ENCODE measurements around the gene CELF1.

The CELF1 gene

GRCh38 chr11:47495011-47495855 is 57.7 kb downstream of the CELF1 start:
- H3K27ac ChIP-seq, result peak overlapping the region; percentile 58

DNA sequence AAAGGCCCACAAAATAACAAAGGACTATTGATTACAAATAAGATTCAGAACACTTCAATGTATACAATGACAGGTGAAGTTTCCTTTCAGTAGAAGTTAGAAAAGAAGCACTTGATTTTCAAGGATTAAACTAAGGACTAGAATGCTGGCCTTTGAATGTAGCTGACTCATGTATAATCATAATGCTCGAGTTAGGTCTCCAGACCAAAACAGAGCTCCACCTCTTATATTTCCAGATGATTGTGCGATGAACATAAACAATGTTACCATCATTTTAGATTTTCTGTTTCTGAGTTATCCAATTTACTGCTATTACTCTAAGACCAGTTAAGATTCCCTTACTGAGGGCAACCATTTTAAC is 63.6 kb downstream of the CELF1 start:
- DNase-seq (ENCODE audit: low read depth, low spot score), result no peak
- H3K27ac ChIP-seq, result no peak overlapping the region

More at GRCh38 chr11:47495011-47495855, 57.7 kb downstream of the CELF1 start:
- no peak for DNase-seq (ENCODE audit: low read depth, low spot score)

GRCh38 chr11:47488674-47489394 is 64.1 kb downstream of the CELF1 start:
- no peak overlapping the region for H3K27ac ChIP-seq
- no peak for DNase-seq (ENCODE audit: low read depth, low spot score)

DNA sequence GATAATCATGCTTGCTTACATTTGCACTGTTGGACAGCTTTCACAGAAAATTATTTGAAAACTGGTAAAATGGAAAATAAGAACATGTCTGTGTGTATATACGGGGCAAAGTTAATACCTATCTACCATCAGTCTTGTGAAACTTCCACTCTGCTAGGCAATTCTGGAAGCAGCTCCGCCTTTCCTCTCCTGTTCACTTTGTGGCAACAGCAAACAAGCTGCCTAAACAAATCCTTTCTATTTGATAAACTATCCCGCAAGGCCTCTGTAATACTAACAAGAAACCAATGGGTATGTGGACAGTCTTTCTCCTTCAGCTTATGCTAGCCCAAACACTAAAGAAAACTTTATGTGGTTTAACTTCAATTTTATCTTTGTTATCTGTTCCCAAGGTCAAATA is 64.8 kb downstream of the CELF1 start:
- DNase-seq (ENCODE audit: low read depth, low spot score), result no peak
- no peak overlapping the region for H3K27ac ChIP-seq

DNA sequence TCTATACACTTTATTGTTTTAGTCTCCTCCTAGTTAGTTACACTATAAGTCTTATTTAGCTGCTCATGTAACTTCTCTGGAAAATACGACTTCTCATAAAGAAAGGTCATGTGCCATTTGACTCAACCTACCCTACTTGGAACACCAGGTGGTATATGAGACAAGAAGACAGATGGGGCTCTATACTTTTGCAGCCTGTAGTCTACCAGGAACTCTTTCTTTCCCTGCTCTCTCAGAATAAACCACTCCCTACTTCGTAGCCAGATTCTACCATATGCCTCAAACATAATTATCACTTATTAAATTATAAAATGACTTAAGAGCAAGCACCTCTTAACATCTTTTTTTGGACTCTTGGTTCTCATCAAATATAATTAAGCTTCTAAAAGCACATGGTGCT is 65.5 kb downstream of the CELF1 start:
- no peak overlapping the region for H3K27ac ChIP-seq
- DNase-seq (ENCODE audit: low read depth, low spot score), result no peak

DNA sequence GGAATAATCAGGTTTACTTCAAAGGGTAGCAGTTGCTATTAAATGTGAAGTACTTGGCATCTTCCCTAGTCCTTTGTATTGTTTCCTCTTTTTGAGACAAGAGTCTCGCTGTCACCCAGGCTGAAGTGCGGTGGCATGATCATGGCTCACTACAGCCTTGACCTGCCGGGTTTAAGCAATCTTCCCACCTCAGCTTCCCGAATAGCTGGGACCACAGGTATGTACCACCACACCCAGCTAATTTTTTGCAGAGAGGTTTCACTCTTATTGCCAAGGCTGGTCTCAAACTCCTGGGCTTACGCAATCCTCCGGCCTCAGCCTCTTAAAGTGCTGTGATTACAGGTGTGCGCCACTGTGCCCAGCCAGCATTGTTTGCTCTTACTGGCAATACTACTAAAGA is 67.8 kb downstream of the CELF1 start:
- no peak overlapping the region for H3K27ac ChIP-seq
- DNase-seq (ENCODE audit: low read depth, low spot score), result no peak

DNA sequence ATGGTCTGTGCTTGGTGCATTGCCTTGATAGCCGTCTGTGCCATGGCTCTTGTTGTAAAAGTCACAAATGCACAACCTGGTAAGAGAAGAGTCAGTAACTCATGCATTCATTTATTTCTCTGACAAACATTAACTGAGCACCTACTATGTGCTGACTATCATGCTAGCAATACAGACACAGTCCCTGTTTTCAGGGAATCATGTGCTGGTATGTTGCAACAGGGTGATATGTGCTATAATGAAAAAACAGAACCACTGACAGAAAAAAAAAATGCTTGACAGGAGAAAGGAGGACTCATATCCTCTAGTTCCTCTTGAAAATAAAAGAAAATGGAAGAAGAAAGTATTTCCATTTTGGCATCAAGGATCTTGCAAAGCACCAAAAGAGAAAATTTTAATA is 69.5 kb downstream of the CELF1 start:
- DNase-seq (ENCODE audit: low read depth, low spot score), result no peak
- H3K27ac ChIP-seq, result no peak overlapping the region

DNA sequence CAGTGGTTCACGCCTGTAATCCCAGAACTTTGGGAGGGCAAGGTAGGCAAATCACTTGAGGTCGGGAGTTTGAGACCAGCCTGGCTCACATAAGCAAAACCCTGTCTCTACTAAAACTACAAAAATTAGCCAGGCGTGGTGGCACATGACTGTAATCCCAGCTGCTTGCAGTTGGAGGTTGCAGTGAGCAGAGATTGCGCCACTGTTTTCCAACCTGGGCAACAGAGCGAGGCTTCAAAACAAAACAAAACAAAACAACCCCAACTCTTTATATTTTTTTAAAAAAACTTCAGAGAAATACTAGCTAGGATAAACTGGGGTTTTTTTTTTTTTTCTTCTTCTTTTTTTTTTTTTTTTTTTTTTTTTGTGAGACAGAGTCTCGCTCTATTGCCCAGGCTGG is 72.2 kb downstream of the CELF1 start:
- H3K27ac ChIP-seq, result no peak overlapping the region

DNA sequence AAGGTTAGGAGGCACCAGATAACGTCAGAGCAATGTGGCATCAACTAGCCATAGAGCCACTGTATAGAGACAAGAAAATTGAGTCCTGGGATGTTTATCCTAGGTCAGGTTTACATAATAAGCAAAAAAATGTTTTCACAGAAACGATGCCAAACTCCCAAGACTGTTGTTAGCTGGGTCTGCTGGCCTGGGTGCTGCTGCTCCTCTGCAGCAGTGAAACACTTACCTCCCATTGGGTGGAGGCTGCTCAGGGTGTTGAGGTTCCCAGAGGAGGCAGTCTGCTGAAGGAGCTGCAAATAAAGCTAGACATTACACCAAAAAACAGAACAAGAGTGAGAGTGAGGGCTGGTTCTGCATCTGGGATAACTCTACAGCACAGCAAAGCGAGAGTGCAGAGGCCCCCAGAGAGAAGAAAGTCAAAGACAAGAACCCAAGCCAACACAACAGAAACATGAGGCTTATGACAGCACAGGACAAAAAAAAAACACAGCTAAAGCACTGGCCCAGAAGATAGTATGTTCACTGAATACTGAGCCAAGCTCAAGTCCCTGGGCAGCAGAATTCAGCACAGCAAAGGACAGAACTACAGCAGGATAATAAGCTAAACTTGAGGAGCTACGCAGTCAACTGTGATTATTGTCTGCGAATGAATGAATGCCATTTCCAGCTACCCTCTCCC is 74.1 kb downstream of the CELF1 start:
- peak overlapping the region; percentile 81 for H3K27ac ChIP-seq
- DNase-seq (ENCODE audit: low read depth, low spot score), result no peak

More for the DNA sequence above, 72.2 kb downstream of the CELF1 start:
- no peak for DNase-seq (ENCODE audit: low read depth, low spot score)

DNA sequence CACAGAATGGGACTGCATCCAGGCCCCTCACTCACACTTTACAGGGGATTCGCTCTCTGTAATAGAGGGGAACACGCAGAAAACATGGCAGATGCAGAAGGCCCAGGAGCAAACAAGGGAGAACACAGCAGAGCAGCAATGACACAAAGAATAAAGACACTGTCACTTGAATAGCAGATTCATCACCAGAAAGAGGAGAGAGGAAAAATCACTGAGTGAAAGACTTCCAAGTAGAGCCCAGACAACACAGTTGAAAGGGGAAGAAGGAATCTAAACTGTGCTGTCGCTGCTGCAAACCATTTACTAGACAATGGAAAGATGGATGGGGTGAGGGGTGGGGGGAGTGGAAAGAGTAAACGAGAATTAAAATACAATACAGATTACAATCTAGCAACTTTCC is 75.2 kb downstream of the CELF1 start:
- peak overlapping the region; percentile 81 for H3K27ac ChIP-seq
- no peak for DNase-seq (ENCODE audit: low read depth, low spot score)

DNA sequence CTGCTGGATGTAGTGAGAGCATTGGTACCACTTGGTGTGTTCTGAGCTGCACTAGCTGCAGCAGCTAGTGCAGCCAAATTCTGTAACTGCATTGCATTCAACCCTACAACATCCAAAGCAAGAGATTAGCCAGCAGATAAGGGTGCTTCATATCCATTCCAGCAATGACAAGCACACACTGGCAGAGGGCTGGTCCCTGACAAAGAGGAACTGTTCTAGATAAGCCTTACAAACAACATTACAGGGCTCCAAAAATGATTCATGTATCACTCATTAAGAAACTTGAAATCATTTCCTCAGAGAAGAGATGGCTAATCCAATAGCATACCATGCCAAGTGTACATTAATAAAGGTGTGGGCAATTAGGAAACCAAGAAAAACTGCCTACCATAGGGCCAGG is 75.6 kb downstream of the CELF1 start:
- H3K27ac ChIP-seq, result peak overlapping the region; percentile 81
- DNase-seq (ENCODE audit: low read depth, low spot score), result peak; percentile 78

DNA sequence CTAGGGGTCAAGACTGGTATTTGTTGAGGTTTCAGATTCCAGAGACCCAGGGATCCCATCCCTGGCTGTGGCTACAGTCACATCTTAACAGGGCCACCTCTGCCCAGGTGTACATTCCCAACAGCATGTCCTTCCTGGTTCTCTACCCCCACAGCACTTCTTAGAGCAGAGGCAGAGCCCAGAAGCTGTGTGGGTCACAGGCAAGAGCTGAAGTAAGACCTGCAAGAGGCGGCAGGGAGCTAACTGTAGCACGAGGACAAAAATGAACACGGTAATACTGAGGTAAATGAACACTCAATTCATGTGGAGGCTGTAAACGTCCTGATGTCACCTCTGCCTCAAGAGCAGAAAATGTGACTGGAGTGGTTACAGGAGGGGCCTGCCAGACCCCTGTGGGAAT is 82.3 kb downstream of the CELF1 start:
- no peak for DNase-seq (ENCODE audit: low read depth, low spot score)
- H3K27ac ChIP-seq, result no peak overlapping the region

- H3K27ac ChIP-seq, result no peak overlapping the region
- DNase-seq (ENCODE audit: low read depth, low spot score), result no peak
These were observed 83.4 kb downstream of the CELF1 start for GRCh38 chr11:47469361-47470179.

GRCh38 chr11:47468598-47469214 is 84.2 kb downstream of the CELF1 start:
- H3K27ac ChIP-seq, result no peak overlapping the region
- no peak for DNase-seq (ENCODE audit: low read depth, low spot score)

- no peak for DNase-seq (ENCODE audit: low read depth, low spot score)
- no peak overlapping the region for H3K27ac ChIP-seq
These were observed 85.6 kb downstream of the CELF1 start for GRCh38 chr11:47467357-47467756.

- no peak for DNase-seq (ENCODE audit: low read depth, low spot score)
These were observed 86.2 kb downstream of the CELF1 start for GRCh38 chr11:47466701-47467250.

DNA sequence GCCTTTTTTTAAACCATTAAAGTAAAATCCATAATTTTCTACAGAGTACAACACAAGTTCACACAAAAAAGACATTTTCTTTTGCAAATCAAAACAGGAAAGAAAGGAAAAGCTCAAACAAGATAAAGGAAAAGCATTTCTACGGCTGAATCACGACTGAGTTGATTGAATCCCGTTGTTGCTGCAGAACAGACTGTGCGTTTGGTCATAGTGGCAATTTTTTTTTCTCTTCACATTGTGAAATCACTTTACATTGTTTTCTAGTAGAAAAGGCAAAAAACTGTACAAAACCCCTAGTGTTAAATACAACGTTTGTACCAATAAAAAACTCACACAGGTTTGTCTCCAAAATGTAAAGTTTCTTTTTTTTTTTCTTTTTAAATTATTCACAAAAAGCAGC is 86.7 kb downstream of the CELF1 start:
- no peak for DNase-seq (ENCODE audit: low read depth, low spot score)

More at GRCh38 chr11:47466701-47467250, 86.2 kb downstream of the CELF1 start:
- H3K27ac ChIP-seq, result no peak overlapping the region

DNA sequence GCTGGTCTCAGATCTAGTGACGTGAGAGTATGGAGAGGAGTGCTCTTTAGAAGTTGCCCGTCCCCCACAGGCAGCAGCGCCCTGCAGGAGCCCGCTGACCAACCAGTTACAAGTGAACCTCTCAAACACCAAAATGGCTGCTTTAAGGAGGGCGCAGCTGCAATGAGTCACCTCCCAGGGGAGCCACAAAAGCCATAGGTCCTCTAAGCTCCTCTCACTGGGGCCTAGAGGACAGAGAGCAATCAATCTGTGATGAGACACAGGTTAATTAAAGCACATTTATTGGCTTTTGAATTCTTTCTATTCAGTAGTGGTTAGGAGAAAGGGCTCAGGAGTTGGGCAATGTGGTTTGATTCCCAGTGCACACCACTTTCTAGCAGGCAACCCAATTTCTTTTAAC is 88.4 kb downstream of the CELF1 start:
- DNase-seq (ENCODE audit: low read depth, low spot score), result no peak
- H3K27ac ChIP-seq, result no peak overlapping the region

More for the DNA sequence above, 86.7 kb downstream of the CELF1 start:
- no peak overlapping the region for H3K27ac ChIP-seq

DNA sequence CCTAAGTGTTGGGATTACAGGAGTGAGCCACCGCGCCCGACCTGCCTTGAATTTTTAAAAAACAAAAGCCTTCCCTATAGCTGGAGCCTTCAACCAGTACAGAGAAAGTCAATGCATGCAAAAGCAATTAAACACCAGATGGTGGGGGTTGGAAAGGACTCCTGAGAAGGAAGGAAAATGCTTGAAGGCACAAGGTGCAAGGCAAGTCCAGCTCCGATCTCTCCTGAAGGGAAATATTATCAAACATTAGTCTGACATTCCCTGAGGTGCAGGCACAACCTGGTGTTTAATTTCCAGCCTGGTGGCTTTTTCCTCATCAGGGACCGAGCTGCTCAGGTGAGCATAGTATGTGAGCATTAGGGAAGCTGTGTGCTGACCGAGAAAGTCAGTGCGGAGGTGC is 91.1 kb downstream of the CELF1 start:
- H3K27ac ChIP-seq, result no peak overlapping the region
- no peak for DNase-seq (ENCODE audit: low read depth, low spot score)
